Stimulated activated effector memory CD8-positive, alpha-beta T cell treated with anti-CD3 and anti-CD28 coated beads, Interleukin-12 subunit alpha, Interleukin-12 subunit beta, amount 100 ng/mL, for 72 hours (primary cell): ENCODE results near the gene ANKS6.
"Not testable (repeated sequence)": the region's sequence is repeated elsewhere in the genome, so short reads cannot be mapped to it uniquely, and the experiment has no call there.

Experiments
- ATAC-seq: fragments of 150-1000 bp; cut with Tn5 transposase; 2 replicates; pipeline ENCODE4 v1.10.0; 2021
- DNase-seq, 2 donors: peaks; one replicate each; pipeline ENCODE4 v3.0.0; 2021 to 2022; ENCODE audit warnings: low spot score in 2 of 2
- H3K27ac Mint-ChIP-seq: one replicate; pipeline ENCODE4 v1.8.0; 2022; ENCODE audit warnings: mild to moderate bottlenecking, mixed read lengths
- H3K36me3 Mint-ChIP-seq: one replicate; pipeline ENCODE4 v1.8.0; 2022; ENCODE audit warnings: mild to moderate bottlenecking, mixed read lengths
- H3K4me1 Mint-ChIP-seq: one replicate; pipeline ENCODE4 v1.8.0; 2022; ENCODE audit warnings: mixed read lengths
- H3K4me3 Mint-ChIP-seq: one replicate; pipeline ENCODE4 v1.8.0; 2022; ENCODE audit warnings: mild to moderate bottlenecking, mixed read lengths
- H3K9me3 Mint-ChIP-seq: one replicate; pipeline ENCODE4 v1.8.0; 2022; ENCODE audit warnings: mixed read lengths

ANKS6 gene

GRCh38 chr9:98694943-98695342 is 101.4 kb downstream of the ANKS6 start:
- no peak overlapping the region for H3K4me3 Mint-ChIP-seq
- ATAC-seq = no peak

GRCh38 chr9:98692392-98692791 is 104.0 kb downstream of the ANKS6 start:
- H3K4me1 Mint-ChIP-seq = no peaks in the 10 kb centered on the region
- ATAC-seq (no peak), DNase-seq (no peak)
- no peak overlapping the region for H3K27ac Mint-ChIP-seq
- H3K9me3 Mint-ChIP-seq = no peaks in the 10 kb centered on the region
- no peaks in the 10 kb centered on the region for H3K36me3 Mint-ChIP-seq
- H3K4me3 Mint-ChIP-seq = no peak overlapping the region

More at GRCh38 chr9:98694943-98695342, 101.4 kb downstream of the ANKS6 start:
- no peaks in the 10 kb centered on the region for H3K9me3 Mint-ChIP-seq
- H3K36me3 Mint-ChIP-seq = no peaks in the 10 kb centered on the region
- no peaks in the 10 kb centered on the region for H3K4me1 Mint-ChIP-seq
- H3K27ac Mint-ChIP-seq = no peak overlapping the region
- DNase-seq = no peak

GRCh38 chr9:98691890-98692289 is 104.5 kb downstream of the ANKS6 start:
- no peak overlapping the region for H3K4me3 Mint-ChIP-seq
- no peak overlapping the region for H3K27ac Mint-ChIP-seq
- no peak for ATAC-seq
- no peaks in the 10 kb centered on the region for H3K9me3 Mint-ChIP-seq
- peaks cover 3% of the 10 kb centered on the region for H3K4me1 Mint-ChIP-seq
- no peak for DNase-seq
- H3K36me3 Mint-ChIP-seq = no peaks in the 10 kb centered on the region

- ATAC-seq = no peak
- no peak for DNase-seq
- peaks cover 6% of the 10 kb centered on the region for H3K4me1 Mint-ChIP-seq
- no peaks in the 10 kb centered on the region for H3K9me3 Mint-ChIP-seq
- H3K4me3 Mint-ChIP-seq = no peak overlapping the region
- no peak overlapping the region for H3K27ac Mint-ChIP-seq
- no peaks in the 10 kb centered on the region for H3K36me3 Mint-ChIP-seq
Observed at GRCh38 chr9:98690686-98691085, 105.7 kb downstream of the ANKS6 start.

GRCh38 chr9:98688710-98689495 is 107.5 kb downstream of the ANKS6 start:
- ATAC-seq = no peak
- Mint-ChIP-seq H3K4me1 (peaks cover 6% of the 10 kb centered on the region), H3K4me3 (no peak overlapping the region), H3K36me3 (no peaks in the 10 kb centered on the region), H3K27ac (no peak overlapping the region), H3K9me3 (no peaks in the 10 kb centered on the region)
- no peak for DNase-seq

- peak; percentile 49 for ATAC-seq
- no peaks in the 10 kb centered on the region for H3K36me3 Mint-ChIP-seq
- H3K27ac Mint-ChIP-seq = no peak overlapping the region
- no peaks in the 10 kb centered on the region for H3K9me3 Mint-ChIP-seq
- no peak overlapping the region for H3K4me3 Mint-ChIP-seq
- peaks cover 6% of the 10 kb centered on the region for H3K4me1 Mint-ChIP-seq
- no peak for DNase-seq
Observed at GRCh38 chr9:98687911-98688310, 108.4 kb downstream of the ANKS6 start.

- ATAC-seq = no peak
- peak overlapping the region; percentile 16 for H3K27ac Mint-ChIP-seq
- DNase-seq = no peak
- no peaks in the 10 kb centered on the region for H3K9me3 Mint-ChIP-seq
- H3K36me3 Mint-ChIP-seq = no peaks in the 10 kb centered on the region
- no peak overlapping the region for H3K4me3 Mint-ChIP-seq
- peaks cover 6% of the 10 kb centered on the region for H3K4me1 Mint-ChIP-seq
Observed at GRCh38 chr9:98686961-98687855, 109.1 kb downstream of the ANKS6 start.

GRCh38 chr9:98684816-98685215 is 111.5 kb downstream of the ANKS6 start:
- ATAC-seq, H3K9me3 Mint-ChIP-seq, H3K4me3 Mint-ChIP-seq, H3K4me1 Mint-ChIP-seq, H3K27ac Mint-ChIP-seq, H3K36me3 Mint-ChIP-seq, DNase-seq: not testable (repeated sequence)
